IMR-90 (cell line): ENCODE measurements around the gene KIAA0825. TPM values are rescaled to one million over a fixed set of nuclear protein-coding genes. Genes with fewer than 3 reads are reported as not detected.

ENCODE experiments used
- ATAC-seq: fragments of 200-7000 bp; cut with Tn5 transposase; 2 replicates; pipeline ENCODE4 v1.9.1; 2020; ENCODE audit warnings: low read depth, mild to moderate bottlenecking, moderate library complexity
- BruUV-seq: library from RNA; stranded (reverse); fragments of 400-500 nt; replicated peaks from 2 replicates; lab custom pipeline; 2021; lab: Mats Ljungman, UMichigan
- CTCF ChIA-PET: fragments of 300-600 bp; formaldehyde crosslinking; extraction: SDS; loops from one replicate; lab custom pipeline; 2021; ENCODE audit warnings: antibody characterized with exemption; lab: Yijun Ruan, JAX
- POLR2A ChIA-PET: fragments of 300-600 bp; sonication (Branson Sonifier 250); formaldehyde crosslinking; loops from one replicate; lab custom pipeline; 2022; ENCODE audit warnings: antibody characterized with exemption; ENCODE audit not compliant: unreplicated experiment; lab: Charles Lee
- DNase-seq: peaks from one replicate; pipeline ENCODE4 v3.0.0; 2013
- H2AFZ ChIP-seq: replicated peaks from 2 replicates; pipeline ENCODE3; 2013; ENCODE audit warnings: low read length, mild to moderate bottlenecking; ENCODE audit not compliant: poor library complexity
- H2AK5ac ChIP-seq: 2 replicates; pipeline ENCODE4 v1.6.1; 2013; ENCODE audit warnings: low read depth, low read length, inconsistent platforms
- H2AK9ac ChIP-seq: replicated peaks from 2 replicates; pipeline ENCODE3; 2013; ENCODE audit warnings: mild to moderate bottlenecking, low read depth, low read length, moderate library complexity; ENCODE audit not compliant: poor library complexity
- H2BK120ac ChIP-seq: 2 replicates; pipeline ENCODE4 v1.6.1; 2013; ENCODE audit warnings: low read depth, low read length, inconsistent platforms
- H2BK15ac ChIP-seq: 3 replicates; pipeline ENCODE4 v1.6.1; 2013; ENCODE audit warnings: low read depth, low read length, inconsistent platforms
- H2BK20ac ChIP-seq: 2 replicates; pipeline ENCODE4 v1.6.1; 2013; ENCODE audit warnings: low read depth, mild to moderate bottlenecking, inconsistent platforms, low read length, moderate library complexity
- H2BK5ac ChIP-seq: 2 replicates; pipeline ENCODE4 v1.6.1; 2013; ENCODE audit warnings: mild to moderate bottlenecking, low read depth, low read length, inconsistent platforms; ENCODE audit not compliant: poor library complexity, severe bottlenecking
- H3K14ac ChIP-seq: replicated peaks from 2 replicates; pipeline ENCODE4 v1.6.1; 2013; ENCODE audit warnings: low read depth, low read length, inconsistent platforms
- H3K18ac ChIP-seq: 2 replicates; pipeline ENCODE4 v1.6.1; 2013; ENCODE audit warnings: low read depth, low read length, control low read depth
- H3K23ac ChIP-seq: 2 replicates; pipeline ENCODE4 v1.6.1; 2013; ENCODE audit warnings: low read depth, low read length, inconsistent platforms
- H3K27ac ChIP-seq: 2 replicates; pipeline ENCODE4 v1.5.1; 2013; ENCODE audit warnings: mild to moderate bottlenecking, control low read depth, low read length; ENCODE audit not compliant: insufficient read depth
- H3K27me3 ChIP-seq: 2 replicates; pipeline ENCODE4 v1.6.1; 2013; ENCODE audit warnings: low read length; ENCODE audit not compliant: control insufficient read depth, insufficient read depth
- H3K36me3 ChIP-seq: 2 replicates; pipeline ENCODE4 v1.6.1; 2013; ENCODE audit warnings: low read length, mixed read lengths; ENCODE audit not compliant: control insufficient read depth, insufficient read depth
- H3K4ac ChIP-seq: 2 replicates; pipeline ENCODE4 v1.6.1; 2013; ENCODE audit warnings: low read depth, low read length, inconsistent platforms
- H3K4me1 ChIP-seq: 2 replicates; pipeline ENCODE4 v1.6.1; 2013; ENCODE audit warnings: low read length, mixed read lengths; ENCODE audit not compliant: control insufficient read depth, insufficient read depth
- H3K4me2 ChIP-seq: 2 replicates; pipeline ENCODE4 v1.6.1; 2013; ENCODE audit warnings: low read depth, mild to moderate bottlenecking, control low read depth, low read length, moderate library complexity
- H3K4me3 ChIP-seq: 2 replicates; pipeline ENCODE4 v1.5.1; 2013; ENCODE audit warnings: low read depth, mild to moderate bottlenecking, control low read depth, low read length, moderate library complexity; ENCODE audit not compliant: insufficient read depth
- H3K56ac ChIP-seq: 2 replicates; pipeline ENCODE4 v1.6.1; 2013; ENCODE audit warnings: low read length, inconsistent platforms; ENCODE audit not compliant: insufficient read depth; ENCODE audit errors: extremely low read depth
- H3K79me1 ChIP-seq, 2 experiments: 2 replicates each; pipeline ENCODE4 v1.6.1; 2013; ENCODE audit warnings: low read length in 2 of 2, inconsistent platforms in 1 of 2, low read depth in 1 of 2
- H3K9ac ChIP-seq: 2 replicates; pipeline ENCODE4 v1.6.1; 2013; ENCODE audit warnings: low read depth, low read length, control low read depth
- H3K9me1 ChIP-seq: 2 replicates; pipeline ENCODE4 v1.6.1; 2013; ENCODE audit warnings: low read length, inconsistent platforms; ENCODE audit not compliant: insufficient read depth
- H3K9me3 ChIP-seq: 2 replicates; pipeline ENCODE4 v1.6.1; 2013; ENCODE audit warnings: low read length; ENCODE audit not compliant: control insufficient read depth, insufficient read depth
- H4K20me1 ChIP-seq: 2 replicates; pipeline ENCODE4 v1.6.1; 2013; ENCODE audit warnings: low read length, inconsistent platforms; ENCODE audit not compliant: insufficient read depth
- H4K5ac ChIP-seq: 2 replicates; pipeline ENCODE4 v1.6.1; 2013; ENCODE audit warnings: mild to moderate bottlenecking, low read depth, low read length, control low read depth
- H4K8ac ChIP-seq, 2 experiments: 2 replicates each; pipeline ENCODE4 v1.6.1; 2013; ENCODE audit warnings: low read depth in 2 of 2, low read length in 2 of 2, control low read depth in 1 of 2, inconsistent platforms in 1 of 2
- H4K91ac ChIP-seq: 2 replicates; pipeline ENCODE4 v1.6.1; 2013; ENCODE audit warnings: low read depth, low read length, inconsistent platforms; ENCODE audit not compliant: insufficient read depth
- MAFK ChIP-seq: IDR thresholded peaks from 2 replicates; pipeline ENCODE4 v1.6.1; 2012; ENCODE audit warnings: low read depth, low read length, improper control_type of control experiment
- RAD21 ChIP-seq: IDR thresholded peaks from 2 replicates; pipeline ENCODE4 v1.6.1; 2012; ENCODE audit warnings: low read length, improper control_type of control experiment
- USF2 ChIP-seq: fragments of 150-350 bp; IDR thresholded peaks from 2 replicates; pipeline ENCODE4 v1.6.1; 2017; ENCODE audit warnings: mild to moderate bottlenecking, antibody characterized with exemption, low read length, low read depth
- WGBS, 2 experiments: methylation state at CpG; one replicate each; pipeline versions ENCODE4 v1.1.5 to v1.1.7; 2013; ENCODE audit warnings: missing lambda C conversion rate in 2 of 2; ENCODE audit not compliant: insufficient read length in 1 of 2; ENCODE audit errors: extremely low coverage in 2 of 2; 5-methylcytosine and 5-hydroxymethylcytosine counted together
- dilution Hi-C: fragments of 300-500 bp; cut with HindIII; formaldehyde crosslinking; loops from one replicate; pipeline ENCODE4 v1.14.3; 2018; ENCODE audit warnings: low sequenced_read_pairs; ENCODE audit not compliant: unreplicated experiment
- in situ Hi-C: fragments of 300-500 bp; cut with MboI; formaldehyde crosslinking; loops from 3 replicates; pipeline ENCODE4 v1.14.3; 2019; ENCODE audit warnings: low sequenced_read_pairs, inconsistent platforms, mixed read lengths
- intact Hi-C: fragments of 100-400 bp; cut with micrococcal nuclease; formaldehyde crosslinking; loops from 2 replicates; pipeline ENCODE4 v1.10.0; 2022
- polyA plus RNA-seq, 3 experiments: library from polyadenylated mRNA; depleted of rRNA; stranded (reverse); fragments of >200 nt; gene quantifications; 2 replicates each; pipeline ENCODE4 v1.2.3, GENCODE V29; 2012; ENCODE audit warnings: low replicate concordance in 1 of 3
- total RNA-seq: library from RNA; depleted of rRNA; stranded (reverse); fragments of >200 nt; gene quantifications from 2 replicates; pipeline ENCODE4 v1.2.3, GENCODE V29; 2012

KIAA0825 gene
- total and polyA plus RNA-seq, 2 of the 4 experiments (the other 2 are of a cell fraction), result 0.46 to 1.8 TPM

DNA sequence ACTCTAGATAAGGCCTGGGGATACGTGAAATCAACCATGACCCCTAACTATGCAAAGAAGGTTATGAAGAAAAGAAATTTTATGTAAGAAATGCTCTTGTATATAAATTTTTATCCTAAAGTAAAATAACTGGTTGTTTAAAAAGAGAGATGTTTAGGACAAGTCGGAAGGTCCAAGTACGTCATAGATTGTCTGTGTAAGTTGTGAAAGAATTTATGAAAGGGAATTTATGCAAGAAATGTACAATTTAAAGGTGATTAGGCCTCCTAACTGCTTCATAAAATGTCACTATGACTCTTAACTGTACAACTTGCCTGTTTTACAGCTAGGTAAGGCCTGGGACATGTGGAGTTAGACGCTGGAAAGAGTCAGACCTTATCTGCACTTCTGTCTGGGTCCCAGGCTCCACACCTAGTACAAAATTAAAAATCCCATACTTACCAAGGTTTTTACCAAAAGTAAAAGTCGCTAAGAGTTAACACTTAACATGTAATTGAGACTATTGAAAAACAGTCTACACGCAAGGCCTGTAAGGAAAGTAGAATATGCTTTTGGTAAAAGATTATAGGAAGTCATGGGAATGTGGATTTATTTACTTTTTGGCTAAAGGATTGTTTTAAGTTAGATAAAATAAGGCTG lies 77.4 kb downstream of the KIAA0825 start:
- 100% methylated on average over 1 of the region's 6 CpGs; no CpG with 5 or more reads in 1 of the 2 experiments for WGBS, 2 experiments
- Histone ChIP-seq H3K27me3 (no peaks in the 10 kb centered on the region), H2AK5ac (no peak overlapping the region), H3K9me3 (peaks cover 3% of the 10 kb centered on the region; the same call in 1 of the 2 replicates), H3K4me2 (no peak overlapping the region), H4K20me1 (no peaks in the 10 kb centered on the region), H3K4ac (no peak overlapping the region), H3K18ac (no peak overlapping the region), H3K4me1 (no peaks in the 10 kb centered on the region), H2AK9ac (no peak overlapping the region), H3K56ac (no peak overlapping the region), H2BK120ac (no peak overlapping the region), H3K79me1 (no peaks in the 10 kb centered on the region), H3K36me3 (no peaks in the 10 kb centered on the region), H3K23ac (no peak overlapping the region), H3K27ac (no peak overlapping the region), H4K8ac (no peak overlapping the region), H3K14ac (no peak overlapping the region), H4K91ac (no peak overlapping the region), H3K9ac (no peak overlapping the region), H2BK20ac (no peak overlapping the region), H4K5ac (no peak overlapping the region), H2BK15ac (no peak overlapping the region), H3K4me3 (no peak overlapping the region), H2BK5ac (no peak overlapping the region), H3K9me1 (no peaks in the 10 kb centered on the region), H2AFZ (no peak overlapping the region)
- POLR2A ChIA-PET, result no interaction called here
- BruUV-seq, result no TSS peak
- intact Hi-C loops, result no loop called here
- dilution Hi-C loops, result no loop called here
- CTCF ChIA-PET, result no interaction called here
- DNase-seq, result no peak
- TF ChIP-seq USF2 (no peak), MAFK (no peak), RAD21 (no peak)
- no peak for ATAC-seq
- in situ Hi-C loops, result no loop called here
